GM13977 (cell line): Measurements from ENCODE around the gene DCAF7.

Experiments used
- DNase-seq: peaks from one replicate; pipeline ENCODE4 v3.0.0; 2012; ENCODE audit warnings: low spot score
- CTCF ChIP-seq: IDR thresholded peaks from 2 replicates; pipeline ENCODE4 v1.5.1; 2012; ENCODE audit warnings: mild to moderate bottlenecking, control low read depth; ENCODE audit not compliant: insufficient read depth; ENCODE audit errors: extremely low read depth, missing control alignments
- in situ Hi-C: fragments of 300-500 bp; cut with MboI; formaldehyde crosslinking; loops from one replicate; pipeline ENCODE4 v1.12.0; 2022; ENCODE audit warnings: low sequenced_read_pairs, low pct_unique_long_range_greater_than_20kb, mixed read lengths, inconsistent platforms; ENCODE audit not compliant: unreplicated experiment

DCAF7 gene

GRCh38 chr17:63516910-63517824 lies 33.1 kb upstream of the DCAF7 start:
- TF ChIP-seq CTCF: no peak
- no peak for DNase-seq
- in situ Hi-C loops: no loop called here

GRCh38 chr17:63517825-63518534 lies 32.3 kb upstream of the DCAF7 start:
- TF ChIP-seq CTCF: no peak
- DNase-seq: no peak
- in situ Hi-C loops: no loop called here

DNA sequence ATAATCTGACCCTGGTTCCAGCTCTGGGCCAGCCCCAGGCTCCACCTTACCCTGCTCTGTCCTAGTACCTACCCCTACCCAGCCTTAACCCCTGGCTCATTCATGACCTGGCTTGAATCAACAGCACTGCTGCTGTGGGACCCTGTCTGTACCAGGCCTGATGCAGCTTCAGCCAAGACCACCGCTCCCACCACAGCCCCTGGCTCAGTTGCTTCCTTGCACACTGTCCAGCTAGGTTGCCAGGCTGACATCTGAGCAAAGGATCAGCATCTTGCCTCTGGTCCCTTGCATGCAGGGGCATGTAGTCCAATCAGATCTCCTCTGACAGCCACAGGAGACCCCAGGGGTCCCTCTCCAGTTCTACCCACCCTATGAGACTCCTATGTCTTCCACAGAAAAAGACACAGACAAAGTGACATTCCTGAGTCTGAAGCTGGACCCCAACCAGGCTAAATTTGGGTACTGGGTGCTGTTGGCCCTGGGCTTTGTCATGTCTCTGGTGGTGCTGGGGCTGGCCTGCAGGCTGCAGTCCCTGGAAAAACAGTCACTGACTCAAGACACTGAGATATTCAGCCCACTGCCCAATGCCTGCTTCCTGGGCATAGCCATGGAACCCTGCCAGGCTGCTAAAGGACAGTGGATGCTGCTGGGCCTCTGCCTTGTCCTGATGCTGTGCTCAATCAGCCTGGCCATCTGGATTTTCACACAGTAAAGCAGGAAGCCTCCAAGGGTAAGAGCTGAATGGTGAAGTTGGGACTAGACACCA lies 31.0 kb upstream of the DCAF7 start:
- DNase-seq: no peak
- TF ChIP-seq CTCF: no peak
- in situ Hi-C loops: no loop called here

DNA sequence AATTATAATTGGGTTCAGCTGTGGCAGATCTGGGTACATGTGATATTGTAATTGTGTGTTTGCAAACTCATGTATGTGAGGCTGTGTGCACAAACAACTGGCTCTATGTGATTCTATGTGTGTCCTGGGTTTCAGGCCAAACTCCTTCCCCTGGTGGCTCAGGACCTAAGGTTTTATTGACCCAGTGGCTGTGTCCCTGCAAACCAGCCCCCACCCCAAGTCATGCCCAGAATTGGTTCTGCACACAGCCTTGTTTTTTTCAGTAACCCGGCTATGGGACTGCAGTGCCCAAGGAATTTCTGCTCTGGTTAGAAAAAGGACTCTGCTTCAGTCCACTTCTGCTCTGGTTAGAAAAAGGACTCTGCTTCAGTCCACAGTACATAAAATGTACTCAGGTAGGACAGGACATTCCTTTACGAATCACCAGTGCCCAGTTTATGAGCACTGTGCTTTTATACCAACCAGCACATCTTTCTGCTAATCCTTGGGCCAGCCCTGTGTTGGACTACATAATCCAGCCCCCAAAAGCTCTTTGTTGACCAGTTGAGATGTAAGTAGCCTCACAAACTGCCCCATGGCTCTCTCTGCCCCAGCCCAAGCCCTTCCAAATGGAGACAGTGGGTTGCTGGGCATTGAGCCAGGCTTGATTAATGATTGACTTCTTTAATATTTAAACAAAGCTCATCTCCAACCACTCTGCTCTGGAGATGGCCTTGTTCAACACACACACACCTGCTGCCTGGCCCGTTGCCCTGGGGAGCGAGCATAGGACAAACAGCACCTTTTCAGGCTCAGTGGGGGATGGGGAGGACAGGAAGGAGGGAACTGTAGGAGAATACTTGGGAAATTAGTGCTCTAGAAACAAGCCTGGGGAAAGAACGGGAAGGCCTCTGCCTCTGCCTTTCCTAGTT lies 30.1 kb upstream of the DCAF7 start:
- no peak for TF ChIP-seq CTCF
- no peak for DNase-seq
- in situ Hi-C loops: no loop called here

DNA sequence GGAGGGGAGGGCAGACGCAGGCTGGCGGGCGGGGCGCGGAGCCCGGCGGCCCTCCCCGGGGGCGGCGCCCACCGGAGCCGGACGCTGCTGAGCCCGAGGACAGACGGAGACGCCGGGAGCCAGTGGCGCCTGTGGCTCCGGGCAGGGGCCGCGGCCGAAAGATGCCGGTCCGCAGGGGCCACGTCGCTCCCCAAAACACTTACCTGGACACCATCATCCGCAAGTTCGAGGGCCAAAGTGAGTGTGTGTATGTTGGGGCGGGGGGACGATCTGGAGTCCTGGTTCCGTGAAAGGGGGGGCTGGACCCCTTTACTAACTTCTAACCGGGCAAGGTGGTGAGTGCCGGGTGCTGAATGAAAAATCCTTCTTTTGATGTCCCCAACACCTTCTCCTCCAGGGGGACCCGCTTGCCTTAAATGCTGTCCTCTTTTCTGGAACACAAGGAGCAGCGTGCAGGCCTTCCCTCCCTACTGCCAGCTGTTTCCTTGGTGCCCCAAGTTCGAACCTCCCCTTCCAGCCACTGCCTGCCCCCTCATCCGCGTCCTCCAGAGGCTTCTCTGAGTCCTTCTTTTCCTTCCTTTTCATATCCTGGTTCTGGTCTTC lies 26.9 kb upstream of the DCAF7 start, which contains the start of gene KCNH6:
KCNH6 (plus strand) TSS at position 106 of the 603 bp plus-strand sequence; CDS start at position 162, 56 bp downstream.
- TF ChIP-seq CTCF: no peak
- in situ Hi-C loops: no loop called here
- DNase-seq: no peak
